ENCODE data around the gene FAM184A.
"Not testable (repeated sequence)": the region's sequence is repeated elsewhere in the genome, so short reads cannot be mapped to it uniquely, and the experiment has no call there.

The FAM184A gene

DNA sequence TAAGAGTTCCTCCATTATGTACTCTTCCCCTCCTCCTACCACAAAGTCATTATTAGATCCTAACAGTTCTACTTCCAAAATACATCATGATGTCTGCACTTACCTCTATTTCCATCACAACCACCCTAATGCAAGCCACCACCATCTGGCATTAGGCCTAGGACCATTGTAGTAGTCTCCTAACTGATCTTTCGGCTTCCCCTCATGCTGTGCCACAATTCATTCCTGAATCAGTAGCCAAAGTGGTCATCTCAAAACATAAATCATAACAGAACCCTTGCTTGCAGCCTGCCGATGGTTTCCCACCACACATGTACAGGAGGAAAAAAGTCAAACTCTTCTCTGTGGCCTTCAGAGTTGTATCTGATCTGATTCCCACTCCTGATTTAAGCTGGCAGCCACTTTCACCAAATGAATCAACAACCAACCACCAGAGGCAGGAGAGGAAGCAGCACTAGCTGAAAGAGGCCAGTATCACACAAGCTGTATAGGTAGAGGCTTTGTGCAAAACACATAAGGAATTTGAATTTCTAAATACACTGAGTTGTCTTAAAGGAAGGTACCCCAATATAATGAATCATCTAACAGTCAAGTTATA, 26.1 kb downstream of the FAM184A start:
- DNase-seq, result no peak

DNA sequence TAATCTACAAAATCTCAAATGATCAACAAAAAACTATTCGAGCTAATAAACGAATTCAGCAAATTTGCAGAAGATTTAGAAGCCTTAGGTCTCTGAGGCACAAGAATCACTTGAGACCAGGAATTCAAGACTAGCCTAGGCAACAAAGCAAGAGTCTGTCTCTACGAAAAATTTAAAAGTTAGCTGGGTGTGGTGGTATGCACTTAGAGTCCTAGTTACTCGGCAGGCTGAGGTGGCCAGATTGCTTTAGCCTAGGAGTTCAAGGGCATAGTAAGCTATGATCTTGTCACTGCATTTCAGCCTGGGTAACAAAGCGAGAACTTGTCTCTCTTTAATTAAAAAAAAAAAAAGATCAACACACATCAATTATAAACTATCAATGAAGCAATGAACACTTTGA, 34.2 kb downstream of the FAM184A start:
- DNase-seq, result no peak

DNA sequence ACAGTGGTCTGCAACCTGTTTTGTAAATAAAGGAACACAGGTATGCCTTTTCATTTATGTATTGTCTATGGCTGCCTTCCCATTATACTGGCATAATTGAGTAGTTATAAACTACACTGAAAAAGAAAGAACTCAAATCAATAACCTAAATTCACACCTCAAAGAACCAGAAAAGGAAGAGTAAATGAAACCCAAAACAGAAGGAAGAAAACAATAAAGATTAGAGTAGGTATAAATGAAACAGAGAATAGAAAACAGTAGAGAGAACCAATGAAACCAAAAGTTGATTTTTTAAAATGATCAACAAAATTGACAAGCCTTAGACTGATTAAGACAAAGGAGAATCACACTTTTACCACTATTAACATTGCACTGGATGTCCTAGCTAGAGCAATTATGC, 34.7 kb downstream of the FAM184A start:
- DNase-seq, result no peak

DNA sequence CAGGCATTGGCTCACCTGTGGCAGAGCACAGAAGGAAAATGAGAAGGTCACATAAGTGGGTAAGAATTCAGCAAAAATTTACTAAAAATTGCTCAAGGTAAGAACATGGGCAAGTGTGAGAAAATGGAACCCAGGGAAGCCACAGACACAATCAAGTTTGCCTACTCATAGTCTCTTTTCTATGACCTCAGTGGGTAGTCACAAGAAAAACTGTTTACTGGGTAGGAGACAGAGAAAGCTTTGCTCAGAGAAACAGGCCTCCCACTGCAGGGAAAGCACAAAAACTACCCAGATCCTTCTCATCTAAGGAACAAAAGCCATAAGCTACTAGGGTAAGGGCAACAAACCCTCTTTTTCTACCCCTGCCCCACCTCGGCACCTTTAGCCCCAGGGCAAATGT, 35.2 kb downstream of the FAM184A start:
- no peak for DNase-seq

DNA sequence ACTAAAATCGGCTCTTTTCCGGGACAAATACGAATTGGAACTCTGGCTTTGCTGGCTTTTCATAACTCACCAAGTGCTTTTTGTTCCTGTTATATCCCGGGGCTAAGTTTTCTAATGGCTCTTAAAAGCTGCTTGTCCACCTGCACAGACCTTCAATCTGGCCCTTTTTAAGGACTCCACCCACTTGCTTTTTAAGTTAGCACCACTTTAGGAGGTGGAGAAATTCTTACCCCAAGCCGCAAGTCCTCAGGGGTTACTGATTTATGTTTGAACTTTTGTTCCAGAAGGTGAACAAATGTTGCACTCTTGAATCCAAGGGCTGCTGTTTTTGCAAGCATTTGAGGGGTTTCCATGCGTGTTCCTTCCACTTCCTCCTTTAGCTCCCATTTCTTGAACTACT, 37.8 kb downstream of the FAM184A start:
- no peak for DNase-seq

DNA sequence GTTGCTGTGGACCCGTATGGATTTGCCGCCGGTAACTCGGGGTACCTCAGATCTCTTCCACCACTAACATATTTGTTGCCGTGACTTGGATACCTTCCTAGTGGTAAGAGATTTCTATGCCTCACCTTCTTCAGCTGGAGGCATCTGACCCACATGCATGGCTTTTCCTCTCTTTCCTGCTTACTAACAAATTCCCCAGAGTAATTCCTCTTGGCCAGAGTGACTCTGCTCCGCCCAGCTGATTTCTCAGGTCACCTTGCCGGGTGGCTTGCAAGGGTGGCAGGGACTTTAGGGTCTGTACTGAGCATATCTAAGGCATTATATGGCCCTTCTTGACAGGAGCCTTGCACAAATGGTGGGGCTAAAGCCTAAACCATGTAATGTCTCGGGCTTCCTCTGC, 38.2 kb downstream of the FAM184A start:
- DNase-seq, result no peak

DNA sequence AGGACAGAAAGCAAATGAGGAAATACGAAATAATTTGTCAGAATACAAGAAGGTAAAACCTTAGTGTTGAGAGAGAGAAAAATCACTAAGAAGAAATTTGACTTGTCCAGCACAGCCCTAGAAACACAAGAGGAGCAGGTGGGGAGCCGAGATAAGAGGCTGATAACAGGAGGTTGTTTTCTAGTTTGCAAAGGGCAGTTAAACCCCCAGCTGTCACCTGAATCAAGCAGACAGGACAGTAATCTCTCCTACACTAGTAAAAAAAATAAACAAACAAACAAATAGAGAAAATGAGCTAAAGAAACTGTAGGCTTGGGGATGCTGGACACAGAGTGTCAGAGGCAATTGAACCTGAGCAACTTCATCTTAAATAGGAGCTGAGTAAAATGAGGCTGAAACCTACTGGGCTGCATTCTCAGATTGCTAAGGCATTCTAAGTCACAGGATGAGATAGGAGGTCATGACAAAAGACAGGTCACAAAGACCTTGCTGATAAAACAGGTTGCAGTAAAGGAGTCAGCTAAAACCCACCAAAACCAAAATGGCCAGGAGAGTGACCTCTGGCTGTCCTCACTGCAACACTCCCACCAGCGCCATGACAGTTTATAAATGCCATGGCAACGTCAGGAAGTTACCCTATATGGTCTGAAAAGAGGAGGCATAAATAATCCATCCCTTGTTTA, 40.4 kb downstream of the FAM184A start:
- peak; percentile 59 for DNase-seq

DNA sequence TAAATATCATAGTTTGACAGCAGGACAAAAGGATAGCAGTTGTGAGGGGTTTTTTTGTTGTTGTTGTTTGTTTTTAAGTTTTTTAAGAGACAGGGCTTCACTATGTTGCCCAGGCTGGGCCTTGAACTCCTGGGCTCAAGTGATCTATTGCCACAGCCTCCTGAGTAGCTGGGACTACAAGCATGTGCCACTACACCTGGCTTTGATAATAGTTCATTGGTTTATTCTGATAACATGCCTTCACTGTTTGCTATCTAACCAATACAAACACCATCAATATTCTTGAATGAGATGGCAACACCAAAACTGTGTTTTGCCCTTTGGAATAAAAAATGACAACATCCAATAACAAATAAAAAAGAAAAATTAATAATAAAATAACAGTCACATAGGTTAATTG, 41.2 kb downstream of the FAM184A start:
- peak; percentile 13 for DNase-seq

DNA sequence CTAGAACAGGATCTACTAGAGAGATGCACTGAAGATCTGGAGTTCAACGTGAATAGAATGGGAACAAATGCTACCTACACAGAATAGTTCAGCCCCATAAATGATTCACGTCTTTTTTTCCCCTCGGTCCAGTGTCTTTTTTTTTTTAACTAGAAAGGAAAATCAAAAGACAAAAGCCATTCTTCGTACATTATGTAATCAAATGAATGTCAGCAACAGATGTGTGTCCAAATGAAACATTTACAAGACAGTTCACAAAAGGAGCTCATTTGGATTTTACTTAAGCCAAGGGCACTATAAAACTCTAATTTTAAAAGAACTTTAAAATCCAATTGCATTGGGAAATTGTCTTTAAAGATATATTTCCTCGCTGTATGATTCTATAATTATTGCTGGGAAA, 42.4 kb downstream of the FAM184A start:
- DNase-seq, result no peak

DNA sequence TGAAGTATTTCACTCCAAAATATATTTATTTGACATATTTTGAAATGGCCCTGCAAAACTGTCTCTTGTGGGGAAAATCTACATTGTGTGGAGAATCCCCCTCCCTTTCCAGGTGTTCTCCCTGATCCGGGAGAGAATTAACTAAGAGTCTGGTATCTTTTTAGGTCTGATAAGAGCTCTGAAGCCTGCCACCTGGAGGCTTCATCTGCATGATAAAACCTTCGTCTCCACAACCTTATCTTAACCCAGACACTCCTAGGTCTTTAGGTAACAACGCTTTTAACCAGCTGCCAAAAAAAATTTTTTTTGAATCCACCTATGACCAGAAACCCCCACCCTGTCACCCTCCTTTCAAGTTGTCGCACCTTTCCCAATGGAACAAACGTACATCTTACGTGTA, 43.0 kb downstream of the FAM184A start:
- peak; percentile 52 for DNase-seq

DNA sequence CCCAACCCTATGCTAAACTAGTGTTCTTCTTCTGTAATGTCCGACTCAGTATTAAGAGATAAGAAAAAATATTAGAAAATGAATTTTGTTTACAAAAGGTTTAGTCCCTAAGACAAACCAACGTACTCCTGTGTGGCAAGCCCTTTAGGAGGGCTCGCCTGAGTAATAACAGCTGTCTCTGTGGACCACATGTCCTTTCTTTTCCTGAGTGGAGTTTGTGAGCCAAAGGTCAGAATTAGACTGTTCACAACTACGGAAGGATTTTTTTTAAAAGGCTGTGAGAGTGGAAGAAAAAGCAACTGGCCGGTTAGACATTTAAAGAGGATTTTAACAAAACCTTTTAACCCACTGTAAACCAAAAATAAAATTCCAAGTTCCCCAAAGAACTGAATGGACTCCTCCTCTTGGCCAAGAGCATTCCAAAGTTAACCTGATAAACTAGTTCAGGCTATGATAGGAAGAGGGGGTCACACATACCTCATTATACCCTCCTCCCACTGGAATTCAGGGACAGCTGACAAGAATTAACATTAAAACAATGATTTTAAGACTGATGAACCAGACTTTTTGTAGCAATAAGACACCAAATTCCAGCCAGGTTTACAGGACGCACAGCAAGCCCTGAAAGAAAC, 43.5 kb downstream of the FAM184A start:
- DNase-seq, result peak; percentile 31

DNA sequence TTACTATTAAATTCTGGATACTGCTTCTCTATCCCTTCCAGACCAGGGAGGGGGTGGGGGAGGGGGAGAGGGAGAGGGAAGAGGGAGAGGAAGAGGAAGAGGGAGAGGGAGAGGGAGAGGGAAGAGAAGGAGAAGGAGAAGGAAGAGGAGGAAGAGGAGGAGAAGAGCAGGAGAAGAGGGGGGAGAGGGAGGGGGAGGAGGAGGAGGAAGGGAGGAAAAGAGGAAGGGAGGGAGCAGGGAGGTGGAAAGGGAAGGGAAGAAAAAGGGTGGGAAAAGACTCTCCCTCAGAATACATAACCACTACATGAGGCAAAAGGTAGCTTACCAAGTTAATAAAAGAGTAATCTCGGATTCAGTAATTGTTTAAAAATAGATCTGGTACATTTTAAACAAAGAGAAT, 46.0 kb downstream of the FAM184A start:
- DNase-seq, result no peak

DNA sequence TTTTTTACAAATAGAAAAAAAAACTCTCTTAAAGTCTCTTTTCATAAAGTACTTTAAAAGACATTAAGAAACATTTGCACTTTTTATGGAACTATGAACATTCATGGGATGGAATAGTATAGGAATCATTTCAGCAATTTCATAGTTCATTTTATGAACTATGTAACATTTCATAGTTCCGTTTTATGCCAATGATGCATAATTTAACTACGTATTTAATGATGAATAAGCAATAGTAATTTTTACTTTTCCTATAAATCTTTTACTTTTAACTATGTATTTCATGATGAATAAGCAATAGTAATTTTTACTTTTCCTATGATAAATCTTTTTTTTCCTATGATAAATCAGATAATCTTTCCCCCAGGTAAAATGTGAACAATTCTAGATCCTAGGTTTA, 47.7 kb downstream of the FAM184A start:
- no peak for DNase-seq

DNA sequence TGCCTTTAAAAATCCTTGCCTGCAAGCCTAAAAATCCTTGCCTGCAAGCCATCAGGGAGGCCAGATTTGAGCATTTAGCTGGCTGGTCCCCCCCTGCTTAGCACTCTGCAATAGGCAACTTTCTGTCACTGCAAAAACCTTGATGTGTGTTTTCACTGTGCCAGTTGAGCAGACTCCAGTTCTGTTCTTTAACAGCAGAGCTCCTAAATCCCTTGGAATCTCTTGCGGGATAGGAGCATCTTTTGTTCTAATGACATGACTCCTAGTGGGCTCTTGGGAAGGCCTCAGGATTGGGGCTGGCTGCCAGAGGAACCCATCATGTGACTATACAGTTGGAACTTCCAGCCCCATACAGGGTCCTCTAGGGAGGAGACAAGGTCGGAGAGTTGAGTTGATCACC, 50.4 kb downstream of the FAM184A start:
- no peak for DNase-seq

DNA sequence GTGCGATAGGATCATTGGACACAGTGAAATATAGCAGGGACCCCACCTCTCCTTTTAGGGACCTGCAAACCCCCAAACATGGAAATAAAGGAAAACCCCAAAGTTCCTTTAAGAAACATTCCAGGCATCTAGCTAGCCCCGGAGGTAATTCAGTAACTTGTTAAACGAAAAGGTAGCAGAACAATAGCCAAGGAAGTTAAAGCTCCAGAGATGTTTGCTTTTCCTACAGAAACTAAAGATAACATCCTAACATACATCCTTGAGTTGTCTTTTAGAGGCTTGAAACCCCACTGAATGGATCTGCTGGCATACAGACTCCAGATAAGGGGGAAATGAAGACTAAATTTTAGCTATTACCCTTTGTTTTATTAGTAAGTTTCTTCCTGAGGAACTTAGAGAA, 51.0 kb downstream of the FAM184A start:
- no peak for DNase-seq

DNA sequence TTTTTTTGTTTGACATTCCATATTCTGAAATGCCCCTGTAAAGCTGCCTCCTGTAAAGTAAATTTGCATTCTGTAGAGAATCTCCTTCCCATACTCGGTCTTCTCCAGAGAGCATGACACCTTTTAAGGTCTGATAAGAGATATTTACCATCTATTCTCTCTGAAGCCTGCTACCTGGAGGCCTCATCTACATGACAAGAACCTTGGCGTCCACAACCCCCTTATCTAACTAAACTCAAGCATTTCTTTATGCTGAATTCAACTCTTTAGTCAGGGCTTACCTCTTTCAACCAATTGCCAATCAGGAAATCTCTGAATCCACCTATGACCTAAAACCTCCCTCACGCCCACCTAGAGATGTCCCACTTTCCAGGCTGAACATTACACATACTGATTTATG, 51.6 kb downstream of the FAM184A start:
- DNase-seq, result no peak

DNA sequence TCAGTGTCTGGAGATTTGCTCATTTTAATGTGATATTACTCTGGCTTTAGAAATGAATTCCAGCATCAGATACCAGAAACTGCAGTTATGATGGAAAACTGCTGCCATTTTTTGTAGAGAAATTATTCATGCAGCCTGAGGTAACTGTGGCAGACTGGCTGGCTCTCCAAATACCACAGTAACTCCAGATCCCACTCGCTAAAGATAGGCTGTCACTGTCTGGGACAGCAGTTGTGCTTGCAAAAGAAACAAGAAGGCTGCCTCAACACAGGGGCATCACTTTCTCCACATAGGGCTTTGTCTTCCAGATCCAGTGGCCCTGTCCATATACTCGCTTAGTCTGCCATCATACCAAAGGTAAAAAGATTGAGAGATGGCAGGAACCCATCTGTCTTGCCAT, 52.7 kb downstream of the FAM184A start:
- no peak for DNase-seq

DNA sequence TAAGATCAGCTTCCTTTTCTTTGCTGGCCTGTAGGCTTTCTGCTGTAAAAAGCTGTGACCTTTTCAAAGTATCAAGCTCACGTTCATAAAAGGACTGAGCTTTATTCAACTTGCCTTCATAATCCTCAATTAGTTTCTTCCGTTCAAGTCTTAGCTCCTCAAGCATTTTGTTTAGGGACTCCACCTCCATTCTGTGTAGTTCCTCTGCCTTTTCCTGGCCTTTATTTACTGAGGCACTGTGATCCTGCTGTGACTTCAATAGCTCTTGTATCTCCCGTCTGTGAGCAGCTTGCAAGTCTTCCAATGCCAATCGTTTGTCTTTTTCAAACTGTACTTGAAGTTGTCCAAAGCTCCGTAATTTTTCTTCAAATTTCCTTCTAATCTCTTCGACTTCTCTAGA, 54.4 kb downstream of the FAM184A start:
- DNase-seq, result peak; percentile 15

DNA sequence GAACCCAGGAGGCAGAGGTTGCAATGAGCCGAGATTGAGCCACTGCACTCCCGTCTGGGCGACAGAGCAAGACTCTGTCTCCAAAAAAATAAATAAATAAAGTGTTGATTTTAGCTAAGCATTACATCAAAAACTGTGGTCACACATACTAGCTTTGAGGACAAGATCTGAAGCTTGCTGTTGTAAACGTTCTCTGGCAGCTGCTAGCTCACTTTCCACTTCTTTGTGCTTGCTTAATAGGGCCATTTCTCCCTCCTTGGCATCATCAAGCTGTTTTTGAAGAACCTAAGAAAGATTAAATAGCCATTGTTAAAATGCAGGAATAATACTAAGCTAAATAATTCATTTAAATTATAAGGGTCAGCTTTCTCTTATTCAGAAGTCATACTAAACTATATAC, 55.7 kb downstream of the FAM184A start:
- no peak for DNase-seq

DNA sequence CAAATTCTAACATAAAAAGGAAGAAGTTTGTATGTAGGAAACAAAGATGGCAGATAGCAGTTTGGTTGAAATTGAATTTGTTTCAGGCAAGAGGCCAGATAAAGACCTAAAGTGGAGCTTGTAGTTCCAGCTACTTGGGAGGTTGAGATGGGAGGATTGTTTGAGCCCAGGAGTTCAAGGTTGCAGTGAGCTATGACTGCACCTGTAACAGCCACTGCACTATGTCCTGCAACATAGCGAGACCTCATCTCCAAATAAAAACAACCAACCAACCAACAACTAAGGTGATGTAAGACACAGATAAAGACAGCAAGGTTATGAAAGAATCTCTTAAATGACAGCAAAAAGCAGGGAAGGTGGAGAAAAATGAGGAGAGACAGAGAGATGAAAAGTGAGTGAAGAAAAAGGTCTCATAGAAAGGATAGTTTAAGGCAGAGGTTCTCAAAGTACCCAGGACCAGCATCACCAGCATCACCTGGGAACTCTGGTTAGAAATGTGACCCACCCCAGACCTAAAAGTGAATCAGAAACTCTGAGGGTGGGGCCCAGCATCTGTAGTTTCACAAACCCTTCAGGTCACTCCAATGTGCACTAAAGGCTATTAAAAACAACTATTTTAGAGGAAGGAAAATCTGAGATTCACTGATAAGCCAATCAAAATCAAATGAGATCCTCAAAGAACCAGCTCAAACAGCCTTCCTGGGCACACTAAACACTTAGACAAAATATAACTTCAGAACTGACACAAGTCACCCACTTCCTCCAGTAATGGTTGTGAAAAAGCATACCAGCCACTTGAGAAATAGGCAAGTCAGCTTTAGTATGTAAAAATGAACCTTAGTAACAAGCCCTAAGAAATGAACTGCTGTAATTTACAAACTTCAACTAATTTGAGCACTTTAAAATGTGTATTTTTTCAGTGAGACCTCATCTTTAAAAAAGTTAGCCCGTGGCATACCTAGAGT, 57.6 kb downstream of the FAM184A start:
- no peak for DNase-seq

DNA sequence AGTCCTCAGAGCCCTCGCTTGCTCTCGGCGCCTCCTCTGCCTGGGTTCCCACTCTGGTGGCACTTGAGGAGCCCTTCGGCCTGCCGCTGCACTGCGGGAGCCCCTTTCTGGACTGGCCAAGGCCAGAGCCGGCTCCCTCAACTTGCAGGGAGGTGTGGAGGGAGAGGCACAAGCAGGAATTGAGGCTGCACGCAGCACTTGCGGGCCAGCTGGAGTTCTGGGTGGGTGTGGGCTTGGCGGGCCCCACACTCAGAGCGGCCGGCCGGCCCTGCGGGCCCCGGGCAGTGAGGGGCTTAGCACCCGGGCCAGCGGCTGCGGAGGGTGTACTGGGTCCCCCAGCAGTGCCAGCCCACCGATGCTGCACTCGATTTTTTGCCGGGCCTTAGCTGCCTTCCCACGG, 63.3 kb downstream of the FAM184A start:
- DNase-seq, result not testable (repeated sequence)

DNA sequence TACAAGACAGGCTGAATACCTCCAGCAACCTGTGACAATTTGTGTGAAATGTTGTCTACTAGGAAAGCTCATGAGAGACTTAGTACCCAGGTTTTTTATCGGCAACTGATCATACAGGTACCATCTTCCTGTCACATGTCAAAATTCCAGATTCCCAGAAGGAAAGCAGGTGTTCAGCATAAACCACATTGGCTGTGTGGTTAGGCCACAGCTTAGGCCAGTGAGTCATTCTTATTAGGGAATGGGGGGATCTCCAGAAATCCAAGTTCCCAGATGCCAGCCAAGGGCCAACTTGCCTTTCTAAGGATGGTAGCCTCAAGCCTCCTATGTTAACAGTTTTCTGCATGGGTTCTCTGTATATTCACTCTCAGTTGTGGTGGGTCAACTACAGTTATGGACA, 65.9 kb downstream of the FAM184A start:
- no peak for DNase-seq

DNA sequence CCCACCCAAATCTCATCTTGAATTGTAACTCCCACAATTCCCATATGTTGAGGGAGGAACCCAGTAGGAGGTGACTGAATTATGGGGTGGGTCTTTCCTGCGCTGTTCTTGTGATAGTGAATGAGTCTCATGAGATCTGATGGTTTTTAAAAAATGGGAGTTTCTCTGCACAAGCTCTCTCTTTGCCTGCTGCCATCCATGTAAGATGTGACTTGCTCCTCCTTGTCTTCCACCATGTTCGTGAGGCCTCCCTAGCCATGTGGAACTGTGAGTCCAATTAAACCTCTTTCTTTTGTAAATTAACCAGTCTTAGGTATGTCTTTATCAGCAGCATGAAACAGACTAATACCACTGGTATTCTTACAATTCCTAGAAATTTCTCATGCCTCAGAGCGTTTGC, 69.2 kb downstream of the FAM184A start:
- DNase-seq, result not testable (repeated sequence)

DNA sequence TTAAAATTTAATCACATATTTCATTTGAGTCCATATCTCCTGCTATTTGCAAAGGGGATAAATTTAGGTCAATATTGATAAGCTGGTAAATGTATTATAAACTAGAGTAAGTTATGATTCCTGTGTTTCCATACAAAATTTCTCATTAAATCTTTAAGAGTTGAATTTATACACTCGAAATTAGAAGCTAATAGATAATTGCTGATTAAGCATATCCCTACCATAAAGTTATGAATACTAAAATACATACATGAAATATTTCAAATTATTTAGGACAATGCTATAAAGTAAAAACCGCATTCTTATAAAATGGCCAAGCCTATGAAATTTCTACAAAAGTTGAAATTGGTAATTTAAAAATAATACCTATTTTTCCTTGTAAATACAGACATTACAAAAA, 71.5 kb downstream of the FAM184A start:
- DNase-seq, result no peak
